Activated T-cell treated with anti-CD3 and anti-CD28 coated beads for 48 hours (primary cell): ENCODE results near the gene RPS23.
A peak's percentile ranks its signal among the peaks of the same experiment; 100 is the strongest.

Source experiments
- DNase-seq: peaks from one replicate; pipeline ENCODE4 v3.0.0-alpha.2; 2020; ENCODE audit warnings: low read depth

The RPS23 gene

GRCh38 chr5:82277987-82278710 is at the start of gene RPS23:
RPS23 (minus strand) TSS chr5:82278354; CDS start chr5:82278323, 31 bp downstream.
- peak; percentile 83 for DNase-seq

DNA sequence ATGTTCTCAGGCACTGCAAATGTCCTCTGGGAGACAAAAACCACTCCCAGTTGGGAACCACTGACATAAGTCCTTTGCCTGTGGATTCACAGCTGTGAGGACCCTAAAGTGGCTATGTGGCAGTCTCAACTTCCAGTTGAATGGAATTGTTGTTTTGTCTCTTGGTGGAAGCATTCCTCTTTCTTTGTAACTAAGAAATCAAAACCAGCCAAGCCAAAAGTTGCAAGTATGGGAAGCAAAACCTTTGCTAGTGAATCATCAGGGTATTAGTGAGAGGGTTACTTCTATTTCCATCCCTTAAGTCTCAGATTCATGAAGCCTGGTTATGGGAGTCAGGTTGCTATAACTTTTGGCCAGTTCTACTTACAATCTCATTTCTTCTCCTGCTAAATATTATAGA is 49.8 kb upstream of the RPS23 start:
- DNase-seq = no peak

GRCh38 chr5:82325996-82326395 is 47.8 kb upstream of the RPS23 start:
- DNase-seq = no peak

DNA sequence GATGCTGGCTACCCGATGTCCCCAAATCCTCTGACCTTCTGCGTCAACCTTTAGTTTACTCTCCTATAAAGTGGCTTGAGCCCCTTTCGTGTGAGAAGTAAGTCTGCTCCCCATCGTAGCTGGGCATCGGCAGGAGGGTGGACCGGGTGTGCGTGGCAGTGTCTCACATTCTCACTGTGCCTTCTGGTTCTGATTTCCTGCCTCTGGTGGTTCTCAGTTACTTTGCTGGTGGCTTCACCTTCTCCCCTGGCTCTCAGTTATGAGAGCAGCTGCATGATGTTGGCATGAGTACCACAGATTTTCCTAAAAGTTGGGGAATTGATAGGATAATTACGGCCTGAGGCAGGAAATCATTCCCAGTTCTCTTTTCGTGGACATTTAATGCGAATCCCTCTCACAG is 47.0 kb upstream of the RPS23 start:
- DNase-seq = no peak

DNA sequence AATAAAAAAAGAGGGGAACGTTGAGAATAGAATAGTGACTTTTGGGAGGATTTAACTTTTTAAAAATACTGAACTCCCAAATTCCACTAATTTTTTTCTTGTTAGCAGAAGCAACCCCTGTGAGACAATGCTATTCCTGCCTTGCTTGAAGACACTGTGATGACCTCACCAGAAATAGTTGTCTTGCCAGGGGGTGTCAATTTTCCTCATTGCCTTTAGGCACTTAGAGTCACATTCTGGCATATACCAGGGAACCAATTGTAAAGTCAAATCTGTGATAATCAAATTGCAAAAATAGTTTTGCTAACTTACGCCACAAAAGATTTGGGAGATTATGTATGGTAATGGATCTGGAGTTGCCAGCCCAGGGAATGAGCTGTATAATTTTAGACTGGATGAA is 42.8 kb upstream of the RPS23 start:
- DNase-seq = no peak

- no peak for DNase-seq
Measured at GRCh38 chr5:82319651-82320376, 41.7 kb upstream of the RPS23 start.

DNA sequence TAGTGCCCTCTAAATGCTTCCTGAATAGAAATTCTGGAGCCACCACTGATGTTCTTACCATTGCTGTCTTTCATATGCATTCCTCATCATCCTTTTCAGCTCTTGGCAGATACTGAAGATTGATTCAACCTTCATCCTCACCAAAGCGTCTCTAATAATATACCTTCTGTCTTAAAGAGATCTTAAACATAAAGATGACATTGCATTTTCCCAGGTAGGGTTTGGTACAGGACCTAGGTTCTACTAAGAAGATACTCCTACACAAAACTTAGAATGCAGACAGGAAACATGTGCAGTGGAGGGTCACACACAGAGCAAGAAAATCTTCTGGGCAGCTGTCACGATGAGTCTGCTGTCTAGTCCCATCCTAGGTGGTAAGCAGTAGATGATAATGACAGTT is 41.0 kb upstream of the RPS23 start:
- DNase-seq = no peak

GRCh38 chr5:82314964-82315758 is 37.0 kb upstream of the RPS23 start:
- no peak for DNase-seq

GRCh38 chr5:82313016-82313415 is 34.9 kb upstream of the RPS23 start:
- DNase-seq = no peak

DNA sequence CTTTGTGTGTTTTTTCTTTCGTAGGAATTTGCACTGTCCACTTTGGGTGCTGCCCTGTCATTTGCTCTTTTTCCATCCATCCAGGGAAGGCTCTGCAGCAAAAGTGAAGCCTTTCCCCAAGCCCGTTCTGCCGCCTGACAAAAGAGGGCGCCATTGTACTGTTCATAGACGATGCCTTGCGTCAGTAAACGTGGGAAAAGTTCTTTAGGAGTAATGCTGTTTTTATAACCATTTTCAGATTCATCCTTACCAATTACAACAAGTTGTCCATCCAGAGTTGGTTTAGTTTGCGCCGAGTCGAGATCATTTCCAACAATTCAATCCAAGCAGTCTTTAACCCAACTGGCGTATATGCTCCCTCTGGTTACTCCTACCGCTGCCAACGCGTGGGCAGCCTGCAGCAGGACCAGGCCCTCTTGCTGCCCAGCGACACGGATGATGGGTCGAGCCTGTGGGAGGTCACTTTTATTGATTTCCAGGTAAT is 34.3 kb upstream of the RPS23 start:
- DNase-seq = peak; percentile 29

DNA sequence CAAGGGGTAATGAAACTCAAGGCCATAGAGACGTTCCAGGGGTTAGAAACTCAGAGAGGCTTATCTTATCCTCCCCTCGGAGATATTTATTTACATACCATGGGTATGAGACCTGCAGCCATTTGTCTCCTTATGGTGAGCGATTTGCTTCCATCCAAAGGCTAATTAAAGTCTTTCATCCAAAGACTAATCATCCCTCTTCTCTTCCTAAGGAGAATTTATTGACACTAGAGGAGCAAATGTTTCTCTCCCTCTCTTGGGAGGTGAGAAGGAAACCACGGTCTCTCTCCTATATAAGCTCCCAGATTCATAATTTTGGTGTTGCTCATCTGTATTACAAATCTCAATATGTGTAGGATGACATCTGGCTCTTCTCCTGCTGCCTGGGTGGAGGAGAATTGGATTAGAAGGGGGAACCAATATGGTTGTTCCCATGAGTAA is 31.0 kb upstream of the RPS23 start:
- no peak for DNase-seq

DNA sequence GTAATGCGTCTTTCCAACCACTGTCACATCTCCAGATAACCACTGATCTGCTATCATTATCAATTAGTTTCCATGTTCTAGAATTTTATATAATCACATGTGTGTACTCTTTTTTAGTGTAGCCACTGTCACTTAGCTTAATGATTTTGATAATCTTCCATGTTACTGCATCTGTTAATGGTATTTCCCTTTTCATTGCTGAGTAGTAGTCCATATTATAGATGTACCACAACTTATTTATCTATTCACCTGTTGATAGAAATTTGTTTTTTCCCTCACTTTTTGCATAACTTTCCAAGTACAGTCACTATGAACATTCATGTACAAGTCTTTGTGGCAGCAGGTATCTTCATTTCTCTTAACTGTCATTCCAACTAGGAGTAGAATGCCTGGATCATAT is 30.3 kb upstream of the RPS23 start:
- DNase-seq = no peak

GRCh38 chr5:82307451-82307850 is 29.3 kb upstream of the RPS23 start:
- DNase-seq = no peak

GRCh38 chr5:82306151-82306550 is 28.0 kb upstream of the RPS23 start:
- no peak for DNase-seq

DNA sequence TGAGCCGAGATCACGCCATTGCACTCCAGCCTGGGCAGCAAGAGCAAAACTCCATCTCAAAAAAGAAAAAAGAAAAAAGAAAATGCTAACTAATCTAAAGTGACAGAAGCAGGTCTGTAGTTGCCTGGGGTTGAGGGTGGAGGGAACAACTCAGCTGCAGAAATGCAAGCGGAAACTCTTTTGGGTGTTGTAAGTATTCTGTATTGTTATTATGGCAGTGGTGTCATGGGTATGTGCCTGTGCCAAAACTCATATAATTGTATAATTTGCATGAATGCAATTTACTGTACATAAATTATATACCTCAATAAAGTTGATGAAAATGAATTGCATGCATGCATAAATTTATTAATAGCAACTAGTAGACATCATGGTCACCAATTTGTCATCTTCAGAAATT is 23.0 kb upstream of the RPS23 start:
- no peak for DNase-seq

DNA sequence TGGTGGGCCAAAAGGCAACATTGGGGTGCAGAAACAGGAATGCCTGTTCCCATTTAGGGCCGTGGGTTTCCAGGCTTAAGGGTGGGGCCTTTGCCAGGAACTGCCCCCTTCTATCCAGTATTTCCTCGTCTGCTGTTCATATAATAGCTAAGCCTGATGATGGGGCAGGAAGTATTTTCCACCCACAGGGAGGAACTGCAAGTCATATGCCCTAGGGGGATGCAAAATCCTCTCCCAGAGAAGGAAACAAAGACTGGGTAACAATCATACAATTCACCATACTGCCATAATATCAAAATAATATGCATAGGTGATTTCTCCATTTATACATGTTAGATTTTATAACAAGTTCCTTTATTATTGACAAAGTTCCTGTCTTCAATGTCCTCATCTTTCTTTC is 20.5 kb upstream of the RPS23 start:
- no peak for DNase-seq

DNA sequence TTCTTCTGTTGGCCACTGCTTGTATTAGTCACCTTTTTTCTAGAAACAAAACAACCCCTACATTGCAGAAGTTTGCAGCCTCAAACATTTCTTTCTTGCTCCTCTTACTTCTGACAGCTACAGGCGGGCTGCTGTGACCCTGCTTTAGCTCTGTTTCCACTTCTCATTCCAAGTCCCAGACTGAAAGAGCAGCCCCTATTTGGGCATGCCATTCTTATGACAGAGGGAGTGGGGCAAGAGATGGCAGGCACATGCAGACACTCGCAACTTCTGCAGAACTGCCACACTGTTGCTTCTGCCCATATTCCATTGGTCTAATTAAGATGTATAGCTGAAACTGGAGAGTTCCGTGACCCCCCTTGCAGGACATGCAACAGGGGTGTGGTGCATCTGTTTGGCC is 19.6 kb upstream of the RPS23 start:
- no peak for DNase-seq

GRCh38 chr5:82296929-82297328 is 18.8 kb upstream of the RPS23 start:
- DNase-seq = no peak

- no peak for DNase-seq
Measured at GRCh38 chr5:82295959-82296531, 17.9 kb upstream of the RPS23 start.

GRCh38 chr5:82295144-82295543 is 17.0 kb upstream of the RPS23 start:
- DNase-seq = no peak

DNA sequence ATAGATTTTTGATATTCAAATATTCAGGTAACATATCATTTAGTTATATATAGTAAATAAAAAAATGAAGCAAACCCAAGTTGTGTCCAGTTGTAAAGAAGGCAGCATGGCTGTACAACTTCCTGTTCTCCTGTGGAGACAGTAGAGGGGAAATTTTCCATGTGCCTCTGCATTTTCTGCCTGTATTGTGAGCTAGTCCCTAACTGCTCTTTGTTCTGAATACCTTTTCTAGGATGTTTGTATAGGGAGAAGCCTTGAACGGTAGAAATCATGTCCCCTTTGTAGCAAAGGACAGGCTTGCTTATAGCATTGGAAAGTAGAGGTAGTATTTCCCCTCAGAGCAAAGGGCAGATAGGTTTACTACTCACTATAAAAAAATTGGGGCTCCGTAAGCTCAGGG is 13.3 kb upstream of the RPS23 start:
- no peak for DNase-seq

- no peak for DNase-seq
Measured at GRCh38 chr5:82290908-82291307, 12.8 kb upstream of the RPS23 start.
